Stimulated activated CD4-positive, alpha-beta T cell treated with anti-CD3 and anti-CD28 coated beads, TNF-alpha, amount 100 ng/mL, for 1 hour (primary cell): ENCODE results near the gene ATP8B1.
"Not testable (repeated sequence)": the region's sequence is repeated elsewhere in the genome, so short reads cannot be mapped to it uniquely, and the experiment has no call there.

ENCODE experiments used
- DNase-seq, 3 donors: peaks; one replicate each; pipeline ENCODE4 v3.0.0-alpha.2; 2020; ENCODE audit warnings: low read depth in 3 of 3, low spot score in 1 of 3

ATP8B1 gene

DNA sequence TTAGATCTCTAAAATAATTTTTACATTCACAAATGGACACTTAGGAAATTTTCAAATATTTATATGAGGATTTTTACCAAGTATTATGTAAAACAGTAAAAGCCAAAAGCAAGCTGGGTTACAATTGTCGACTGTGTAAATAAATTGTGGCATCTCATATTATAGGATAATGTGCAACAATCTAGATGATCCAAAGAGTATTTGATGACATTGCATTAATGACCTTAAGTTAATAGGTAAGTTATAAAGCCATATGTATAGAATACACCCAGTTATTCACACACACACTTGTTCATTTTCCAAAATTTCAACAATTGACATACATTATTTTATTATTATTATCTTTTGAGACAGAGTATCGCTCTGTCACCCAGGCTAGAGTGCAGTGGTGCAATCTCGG is 69.3 kb downstream of the ATP8B1 start:
- DNase-seq, result no peak

DNA sequence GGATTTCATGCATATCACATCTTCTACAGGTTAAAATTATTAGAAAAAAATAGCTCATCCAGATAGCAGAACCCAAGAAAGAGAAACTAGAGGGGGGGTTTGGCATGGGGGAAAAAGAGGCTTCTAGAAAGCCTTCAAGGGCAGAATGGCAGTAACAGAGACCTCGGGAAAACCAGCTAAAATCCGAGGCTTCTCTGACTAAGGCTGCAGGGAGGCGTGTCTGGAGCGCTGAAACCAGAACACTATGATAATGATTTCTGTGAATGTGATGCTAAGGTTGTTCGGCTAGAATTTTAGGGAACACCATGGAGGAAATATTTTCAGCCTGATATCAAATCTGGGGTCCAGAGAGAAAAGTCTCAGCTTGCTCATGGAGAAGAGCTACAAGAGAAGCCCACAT is 73.0 kb downstream of the ATP8B1 start:
- no peak for DNase-seq

DNA sequence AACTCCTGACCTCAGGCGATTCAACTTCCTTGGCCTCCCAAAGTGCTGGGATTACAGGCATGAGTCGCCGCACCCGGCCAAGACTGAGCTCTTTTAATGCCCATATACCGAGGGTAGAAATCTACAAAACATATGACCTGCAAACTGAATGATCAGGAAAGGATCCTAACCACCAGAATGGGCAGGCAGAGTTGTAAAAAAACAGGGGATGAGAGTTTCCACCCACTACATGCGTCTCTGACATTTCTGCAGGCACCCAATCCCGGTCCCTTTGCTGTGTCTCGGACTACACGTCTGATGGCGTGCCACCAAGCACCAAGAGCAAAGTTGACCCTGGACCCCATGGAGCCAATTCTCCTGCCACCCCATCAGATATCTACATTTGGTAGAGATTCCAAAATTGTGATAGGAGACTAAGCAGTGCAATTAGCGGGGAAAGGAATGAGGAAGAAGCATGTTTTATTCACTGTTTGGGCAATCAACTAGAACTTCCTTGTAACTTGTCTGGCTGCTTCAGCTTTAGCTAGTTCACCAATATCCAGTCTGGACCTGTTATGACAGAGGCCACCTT is 74.1 kb downstream of the ATP8B1 start:
- no peak for DNase-seq

DNA sequence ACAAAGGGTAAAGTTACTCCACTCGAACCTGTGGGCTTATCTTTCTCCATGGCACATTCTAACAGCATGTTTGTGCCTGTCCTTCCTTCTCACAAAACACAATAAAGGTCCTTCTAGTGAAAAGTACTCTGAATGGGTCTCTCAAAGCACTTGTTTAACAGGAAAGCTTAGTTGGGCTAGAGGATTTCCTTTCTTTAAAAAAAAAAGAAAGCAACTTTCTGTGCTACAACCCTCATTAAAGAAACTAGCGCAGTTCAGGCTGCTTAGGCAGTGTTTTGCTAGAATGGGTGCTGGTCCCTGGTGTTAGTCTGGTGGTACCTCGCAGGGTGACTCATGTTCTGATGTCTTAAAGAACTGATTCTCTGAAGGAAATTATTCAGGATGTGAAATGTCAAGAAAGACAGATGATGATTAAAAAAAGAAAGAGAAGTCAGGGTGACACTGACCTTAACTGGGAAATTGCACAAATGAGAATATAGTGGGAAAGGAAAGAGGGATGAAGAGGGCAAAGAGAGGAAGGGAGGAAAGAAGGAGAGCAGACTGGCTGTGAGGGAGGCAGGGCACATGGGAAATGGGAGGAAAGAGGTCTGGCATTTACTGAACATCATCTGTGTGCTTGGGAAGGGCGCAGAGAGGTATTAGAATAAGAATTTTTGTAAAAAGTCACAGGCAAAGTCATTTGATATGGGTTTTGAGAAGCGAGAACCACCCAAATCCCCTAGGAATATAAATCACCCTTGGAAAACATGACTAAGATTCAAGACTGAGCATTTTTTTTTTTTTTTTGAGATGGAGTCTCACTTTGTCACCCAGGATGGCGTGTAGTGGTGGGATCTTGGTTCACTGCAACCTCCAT is 74.9 kb downstream of the ATP8B1 start:
- DNase-seq, result no peak

DNA sequence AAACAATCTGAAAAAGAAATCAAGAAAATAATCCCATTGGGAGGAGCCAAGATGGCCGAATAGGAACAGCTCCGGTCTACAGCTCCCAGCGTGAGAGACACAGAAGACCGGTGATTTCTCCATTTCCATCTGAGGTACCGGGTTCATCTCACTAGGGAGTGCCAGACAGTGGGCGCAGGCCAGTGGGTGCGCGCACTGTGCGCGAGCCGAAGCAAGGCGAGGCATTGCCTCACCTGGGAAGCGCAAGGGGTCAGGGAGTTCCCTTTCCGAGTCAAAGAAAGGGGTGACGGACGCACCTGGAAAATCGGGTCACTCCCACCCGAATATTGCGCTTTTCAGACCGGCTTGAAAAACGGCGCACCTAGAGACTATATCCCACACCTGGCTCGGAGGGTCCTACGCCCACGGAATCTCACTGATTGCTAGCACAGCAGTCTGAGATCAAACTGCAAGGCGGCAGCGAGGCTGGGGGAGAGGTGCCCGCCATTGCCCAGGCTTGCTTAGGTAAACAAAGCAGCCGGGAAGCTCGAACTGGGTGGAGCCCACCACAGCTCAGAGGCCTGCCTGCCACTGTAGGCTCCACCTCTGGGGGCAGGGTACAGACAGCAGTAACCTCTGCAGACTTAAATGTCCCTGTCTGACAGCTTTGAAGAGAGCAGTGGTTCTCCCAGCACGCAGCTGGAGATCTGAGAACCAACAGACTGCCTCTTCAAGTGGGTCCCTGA is 83.7 kb downstream of the ATP8B1 start:
- DNase-seq, result not testable (repeated sequence)

DNA sequence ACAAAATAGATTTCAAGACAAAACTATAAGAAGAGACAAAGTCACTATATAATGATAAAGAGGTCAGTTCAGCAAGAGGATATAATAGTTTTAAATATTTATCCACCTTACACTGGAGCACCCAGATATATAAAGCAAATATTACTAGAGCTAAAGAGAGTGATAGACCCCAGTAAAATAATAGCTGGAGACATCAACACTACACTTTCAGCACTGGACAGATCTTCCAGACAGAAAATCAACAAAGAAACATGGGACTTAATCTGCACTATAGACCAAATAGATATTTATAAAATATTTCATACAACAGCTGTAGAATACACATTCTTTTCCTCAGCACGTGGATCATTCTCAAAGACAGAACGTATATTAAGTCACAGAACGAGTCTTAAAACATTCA is 86.6 kb downstream of the ATP8B1 start:
- DNase-seq, result no peak

DNA sequence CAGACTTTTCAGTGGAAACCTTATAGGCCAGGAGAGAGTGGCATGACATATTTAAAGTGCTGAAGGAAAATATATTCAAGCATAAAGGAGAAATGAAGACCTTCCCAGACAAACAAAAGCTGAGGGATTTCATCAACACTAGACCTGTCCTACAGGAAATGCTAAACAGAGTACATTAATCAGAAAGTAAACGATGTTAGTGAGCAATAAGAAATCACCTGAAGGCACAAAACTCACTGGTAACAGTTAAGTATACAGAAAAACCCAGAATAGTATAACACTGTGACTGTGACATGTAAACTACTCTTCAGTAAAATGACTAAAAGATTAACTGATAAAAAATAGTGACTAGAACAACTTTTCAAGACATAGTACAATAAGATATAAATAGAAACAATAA is 87.4 kb downstream of the ATP8B1 start:
- no peak for DNase-seq

DNA sequence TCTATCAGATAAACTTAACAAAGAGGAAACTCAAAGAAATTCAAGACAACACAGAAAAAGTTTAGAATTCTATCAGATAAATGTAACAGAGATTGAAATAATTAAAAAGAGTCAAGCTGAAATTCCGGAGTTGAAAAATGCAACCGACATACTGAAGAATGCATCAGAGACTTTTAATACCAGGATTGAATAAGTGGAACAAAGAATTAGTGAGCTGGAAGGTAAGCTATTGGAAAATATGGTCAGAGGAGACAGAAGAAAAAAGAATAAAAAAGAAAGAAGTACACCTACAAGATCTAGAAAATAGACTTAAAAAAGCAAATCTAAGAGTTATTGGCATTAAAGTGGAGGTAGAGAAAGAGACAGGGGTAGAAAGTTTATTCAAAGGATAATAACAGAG is 88.0 kb downstream of the ATP8B1 start:
- DNase-seq, result no peak

DNA sequence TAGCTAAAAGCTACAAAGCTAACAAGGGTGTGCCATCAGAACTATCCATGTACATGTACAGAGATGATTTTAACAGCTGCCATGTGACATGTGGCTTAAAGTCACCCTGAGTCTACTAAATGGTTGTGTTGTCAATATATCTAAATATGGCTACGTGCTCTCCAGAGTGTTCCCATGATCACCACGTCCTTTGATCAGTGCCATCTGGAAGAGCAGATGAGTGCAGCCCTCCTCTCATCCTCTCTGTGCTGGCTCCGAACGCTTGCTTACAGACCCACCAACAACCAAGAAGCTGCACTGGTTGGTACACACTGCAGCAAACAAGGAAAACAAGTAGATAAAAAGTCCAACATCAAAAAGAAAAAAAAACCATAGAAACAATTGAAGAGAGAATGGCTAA is 92.9 kb downstream of the ATP8B1 start:
- DNase-seq, result no peak

DNA sequence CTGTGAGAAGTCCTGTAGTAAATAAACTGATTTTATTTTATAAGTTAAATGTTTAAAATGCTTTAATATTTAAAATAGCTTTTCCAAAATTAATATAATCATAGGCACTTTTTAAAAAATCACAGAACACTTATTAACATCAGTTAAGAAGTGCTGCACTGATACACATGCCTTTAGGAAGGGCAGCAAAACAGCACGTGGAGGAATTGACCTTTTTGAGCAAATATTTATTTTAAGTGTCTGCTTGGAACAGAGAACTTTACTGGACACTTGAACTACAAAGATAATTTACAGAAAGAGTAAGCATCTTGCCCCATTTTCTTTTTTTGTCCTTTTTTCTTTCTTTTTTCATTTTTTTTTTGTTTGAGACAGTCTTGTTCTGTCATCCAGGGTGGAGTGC is 93.8 kb downstream of the ATP8B1 start:
- no peak for DNase-seq

DNA sequence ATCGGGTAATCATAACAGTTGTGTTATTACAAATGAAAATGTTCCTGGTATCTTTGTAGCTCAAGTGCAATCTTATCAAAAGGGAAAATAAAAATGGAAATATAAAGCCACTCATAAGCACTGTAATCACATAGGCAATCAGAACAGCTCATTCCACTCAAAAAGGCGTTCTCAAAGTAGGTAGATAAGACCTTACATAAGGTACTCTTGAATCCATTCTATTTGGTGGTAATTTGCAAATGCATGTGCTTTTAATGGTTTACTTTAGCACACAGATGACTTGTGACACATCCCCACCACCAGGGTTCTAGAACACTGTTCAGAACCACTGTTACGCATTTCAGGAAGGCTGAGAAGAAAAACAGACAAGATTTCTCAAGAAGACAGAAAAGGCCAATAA is 94.8 kb downstream of the ATP8B1 start:
- DNase-seq, result no peak

DNA sequence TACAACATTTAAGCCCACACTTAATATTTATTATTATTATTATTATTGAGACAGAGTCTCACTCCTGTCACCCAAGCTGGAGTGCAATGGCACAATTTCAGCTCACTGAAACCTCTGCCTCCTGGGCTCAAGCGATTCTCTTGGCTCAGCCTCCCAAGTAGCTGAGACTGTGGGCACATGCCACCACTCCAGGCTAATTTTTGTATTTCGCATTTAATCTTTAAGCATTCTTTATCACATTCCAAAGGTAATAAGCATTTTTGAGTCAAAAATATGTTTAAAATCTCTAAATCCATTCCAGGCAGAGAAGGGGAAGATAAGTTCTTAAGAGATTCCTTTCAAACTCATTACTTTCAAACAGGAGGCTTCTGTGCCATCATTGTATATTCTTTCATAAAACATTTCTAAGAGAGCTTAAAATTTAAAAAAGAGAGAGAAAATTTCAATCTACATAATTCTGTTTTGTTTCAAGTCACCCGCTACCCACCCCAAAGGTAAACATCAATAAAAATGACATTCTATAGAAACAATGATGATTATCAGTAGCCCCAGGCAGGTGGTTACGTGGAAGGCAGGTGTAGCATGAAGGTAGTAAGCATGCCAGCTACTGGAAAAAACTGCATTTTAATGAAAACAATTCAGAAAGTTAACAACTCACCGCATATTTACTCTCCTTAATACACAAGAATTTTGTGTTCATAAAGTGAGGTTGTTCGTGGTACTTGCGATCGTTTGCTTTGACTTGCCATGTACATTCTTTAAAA is 97.1 kb downstream of the ATP8B1 start:
- no peak for DNase-seq

DNA sequence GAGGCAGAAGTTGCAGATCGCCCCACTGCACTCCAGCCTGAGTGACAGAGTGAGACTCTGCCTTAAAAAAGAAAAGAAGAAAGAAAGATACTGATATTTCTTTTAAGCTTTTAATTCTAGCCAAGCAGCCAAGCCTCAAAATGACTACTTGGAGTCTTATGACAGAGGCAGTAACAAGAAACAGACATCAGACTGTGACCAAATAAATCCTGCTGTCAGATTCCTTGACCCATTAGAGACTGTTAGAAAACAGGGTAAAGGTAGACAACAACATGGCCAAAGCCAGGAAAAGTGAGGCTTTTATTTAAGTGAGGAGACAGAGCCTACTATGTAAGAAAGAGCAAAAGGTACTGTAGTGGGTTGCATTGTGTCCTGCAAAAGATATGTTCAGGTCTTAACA is 98.1 kb downstream of the ATP8B1 start:
- DNase-seq, result no peak

DNA sequence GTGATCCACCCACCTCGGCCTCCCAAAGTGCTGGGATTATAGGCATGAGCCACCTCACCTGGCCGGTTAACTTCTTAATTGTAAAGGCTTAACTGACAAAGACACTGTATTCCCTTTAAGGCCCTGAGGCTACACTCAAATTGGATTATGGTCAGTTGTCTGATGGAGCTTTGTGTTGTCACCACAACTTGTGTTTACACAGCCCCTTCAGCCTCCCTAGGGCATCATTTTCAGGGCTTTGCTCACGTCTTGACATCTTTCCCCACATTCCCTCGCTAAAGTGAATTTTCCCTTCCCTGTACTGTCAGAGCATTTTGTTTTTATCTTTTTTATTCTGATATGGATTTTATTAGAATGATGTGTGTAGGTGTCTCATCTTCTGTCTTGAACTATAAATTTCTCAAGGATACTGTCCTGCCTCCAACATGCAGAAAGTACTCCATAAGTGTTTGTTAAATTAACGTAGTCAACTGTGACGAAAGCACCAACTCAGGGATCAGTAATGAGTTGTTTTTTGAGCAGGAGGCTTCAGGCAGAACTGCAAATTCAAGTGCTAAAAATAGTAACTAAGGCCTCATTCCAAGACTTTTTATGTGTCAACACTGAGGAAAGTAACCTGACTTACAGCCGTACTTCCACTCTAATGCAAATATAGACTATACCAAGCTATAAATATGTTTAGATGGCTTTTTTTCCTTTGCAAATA is 104.4 kb downstream of the ATP8B1 start:
- no peak for DNase-seq

DNA sequence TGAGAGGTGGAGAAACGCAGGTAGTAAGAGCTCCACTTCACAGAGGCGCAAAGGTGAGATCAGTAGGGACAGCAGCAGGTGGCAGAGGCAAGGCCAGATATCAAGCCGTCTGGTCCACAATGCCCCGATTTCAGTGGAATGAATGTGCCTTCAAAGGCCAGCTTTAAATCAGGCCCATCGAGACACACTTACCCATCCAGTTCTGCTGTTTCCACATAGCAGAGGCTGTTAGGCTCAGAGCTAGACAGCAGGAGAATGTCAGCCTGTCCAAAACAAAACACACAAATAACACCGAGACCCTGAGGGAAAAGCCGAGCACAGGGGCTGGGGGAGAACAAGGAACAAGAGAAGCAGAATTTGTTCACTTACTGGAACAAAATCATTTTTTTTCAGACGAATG is 105.7 kb downstream of the ATP8B1 start:
- no peak for DNase-seq

DNA sequence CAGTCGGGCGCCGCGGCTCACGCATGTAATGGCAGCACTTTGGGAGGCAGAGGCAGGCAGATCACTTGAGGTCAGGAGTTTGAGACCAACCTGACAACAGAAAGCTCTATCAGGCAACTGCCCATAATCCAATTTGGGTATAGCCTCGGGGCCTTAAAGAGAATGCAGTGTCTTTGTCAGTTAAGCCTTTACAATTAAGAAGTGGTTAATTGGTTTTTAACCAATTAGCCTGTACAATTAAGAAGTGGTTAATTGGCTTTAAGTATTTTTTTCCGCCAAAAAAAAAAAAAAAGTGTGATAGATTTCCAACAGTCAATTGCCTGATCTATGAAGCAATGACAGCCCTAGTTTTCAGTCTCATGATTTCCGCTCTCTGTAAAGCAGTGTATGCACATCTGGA is 106.8 kb downstream of the ATP8B1 start:
- DNase-seq, result no peak

DNA sequence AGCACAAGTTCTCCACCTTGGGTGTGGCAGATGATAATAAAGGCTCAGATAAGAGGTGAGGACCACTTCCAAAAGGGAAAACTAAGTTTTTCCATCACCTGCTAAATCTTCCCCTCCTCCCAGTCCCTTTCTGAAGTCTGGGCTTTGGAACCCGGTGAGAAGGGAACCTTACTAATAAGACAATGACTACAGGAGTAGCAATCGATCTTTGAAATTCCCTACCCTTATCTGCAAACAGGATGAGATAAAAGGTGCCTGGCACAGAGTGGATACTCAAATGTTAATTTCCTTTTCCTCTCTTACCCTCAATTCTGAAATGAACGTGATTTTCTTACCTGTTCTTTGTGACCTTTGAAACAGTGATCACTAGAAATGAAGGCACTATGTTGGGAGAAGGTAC is 111.8 kb downstream of the ATP8B1 start:
- DNase-seq, result no peak

DNA sequence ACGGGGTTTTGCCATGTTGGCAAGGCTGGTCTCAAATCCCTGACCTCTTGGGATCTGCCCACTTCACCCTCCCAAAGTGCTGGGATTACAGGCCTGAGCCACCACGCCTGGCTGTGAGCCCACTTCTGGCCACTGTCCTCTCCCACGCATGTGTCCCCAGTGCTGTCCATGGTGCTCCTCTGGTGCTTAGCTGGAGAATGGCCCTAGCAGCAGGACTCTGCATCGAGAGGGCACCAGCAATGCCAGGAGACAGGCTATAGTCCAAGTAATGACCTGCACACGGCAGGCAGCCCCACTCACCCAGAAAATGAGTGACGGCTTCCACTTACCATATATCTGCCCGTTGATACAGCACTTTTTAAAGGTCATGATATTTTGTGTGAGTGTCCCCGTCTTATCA is 115.1 kb downstream of the ATP8B1 start:
- no peak for DNase-seq

DNA sequence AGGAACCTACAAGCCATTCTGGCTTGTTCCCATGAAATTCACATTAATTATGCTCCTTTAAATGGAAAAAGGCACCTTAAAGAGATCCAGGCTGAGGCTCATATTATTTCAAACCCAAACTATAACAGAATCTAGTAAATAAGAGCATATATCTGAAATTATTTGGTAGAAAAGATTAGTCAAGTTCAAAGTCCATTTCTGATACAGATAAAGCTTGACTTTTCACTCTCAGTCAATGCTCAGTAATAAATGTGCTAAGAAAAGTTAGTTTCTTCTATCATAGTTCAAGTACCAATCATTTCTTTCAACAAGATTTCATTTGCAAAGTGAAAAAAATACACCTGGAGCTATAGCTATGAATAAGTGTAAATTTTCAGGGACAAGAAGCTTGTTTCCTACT is 119.6 kb downstream of the ATP8B1 start:
- DNase-seq, result no peak

DNA sequence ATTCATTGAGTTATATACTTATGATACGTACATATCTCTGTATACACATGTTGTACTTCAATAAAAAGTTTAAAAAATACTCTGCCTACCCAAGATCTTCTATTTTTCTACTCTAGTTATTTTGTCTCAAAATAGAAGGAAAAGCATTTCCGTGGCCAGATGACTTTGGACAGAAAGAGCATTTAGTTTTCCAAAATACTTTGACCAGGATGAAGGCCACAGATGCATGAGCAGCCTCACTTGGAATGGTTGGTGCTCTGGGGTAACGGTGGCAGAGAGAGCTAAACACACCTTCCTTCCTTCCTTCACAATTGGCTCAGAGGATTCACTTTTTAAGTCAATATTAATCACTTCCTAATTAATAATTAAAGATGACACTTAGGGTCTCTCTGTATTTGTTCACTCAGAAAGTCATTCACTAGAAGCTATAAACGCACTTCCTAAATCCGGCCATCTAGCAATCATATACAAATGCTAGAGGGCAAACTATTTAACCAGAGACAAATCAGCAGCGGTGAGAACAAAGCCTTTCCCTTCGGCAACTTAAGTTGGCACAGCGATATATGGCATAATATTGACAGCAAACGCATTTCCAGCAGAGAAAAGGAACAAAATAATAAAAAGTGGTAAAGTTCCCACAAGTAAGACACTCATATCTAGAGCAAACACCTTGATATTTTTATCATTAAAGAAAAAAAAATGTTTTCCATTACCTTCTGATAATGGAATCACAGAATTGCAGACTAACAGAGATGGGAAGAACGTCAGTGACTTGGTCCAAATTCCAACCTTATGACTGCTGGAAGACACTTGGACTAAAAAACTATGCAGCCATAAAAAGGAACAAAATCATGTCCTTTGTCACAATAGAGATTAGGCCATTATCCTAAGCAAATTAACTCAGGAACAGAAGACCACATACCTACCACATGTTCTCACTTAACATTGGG is 125.6 kb downstream of the ATP8B1 start:
- no peak for DNase-seq
